ENCODE results near the gene USP44.

GRCh38 chr12:95515197-95515596, 36.1 kb downstream of the USP44 start:
- TF ChIP-seq CTCF (IDR thresholded peaks at IDR 0.05) (no peak), POLR2A (IDR thresholded peaks at IDR 0.05) (no peak)

Data from prostate gland (tissue), 2 donors.